GM13977 (cell line): ENCODE measurements around the gene TRAPPC10.
A peak's percentile ranks its signal among the peaks of the same experiment; 100 is the strongest.

ENCODE experiments used
- DNase-seq: peaks from one replicate; pipeline ENCODE4 v3.0.0; 2012; ENCODE audit warnings: low spot score
- CTCF ChIP-seq: IDR thresholded peaks from 2 replicates; pipeline ENCODE4 v1.5.1; 2012; ENCODE audit warnings: mild to moderate bottlenecking, control low read depth; ENCODE audit not compliant: insufficient read depth; ENCODE audit errors: extremely low read depth, missing control alignments
- in situ Hi-C: fragments of 300-500 bp; cut with MboI; formaldehyde crosslinking; loops from one replicate; pipeline ENCODE4 v1.12.0; 2022; ENCODE audit warnings: low sequenced_read_pairs, low pct_unique_long_range_greater_than_20kb, mixed read lengths, inconsistent platforms; ENCODE audit not compliant: unreplicated experiment

The TRAPPC10 gene

DNA sequence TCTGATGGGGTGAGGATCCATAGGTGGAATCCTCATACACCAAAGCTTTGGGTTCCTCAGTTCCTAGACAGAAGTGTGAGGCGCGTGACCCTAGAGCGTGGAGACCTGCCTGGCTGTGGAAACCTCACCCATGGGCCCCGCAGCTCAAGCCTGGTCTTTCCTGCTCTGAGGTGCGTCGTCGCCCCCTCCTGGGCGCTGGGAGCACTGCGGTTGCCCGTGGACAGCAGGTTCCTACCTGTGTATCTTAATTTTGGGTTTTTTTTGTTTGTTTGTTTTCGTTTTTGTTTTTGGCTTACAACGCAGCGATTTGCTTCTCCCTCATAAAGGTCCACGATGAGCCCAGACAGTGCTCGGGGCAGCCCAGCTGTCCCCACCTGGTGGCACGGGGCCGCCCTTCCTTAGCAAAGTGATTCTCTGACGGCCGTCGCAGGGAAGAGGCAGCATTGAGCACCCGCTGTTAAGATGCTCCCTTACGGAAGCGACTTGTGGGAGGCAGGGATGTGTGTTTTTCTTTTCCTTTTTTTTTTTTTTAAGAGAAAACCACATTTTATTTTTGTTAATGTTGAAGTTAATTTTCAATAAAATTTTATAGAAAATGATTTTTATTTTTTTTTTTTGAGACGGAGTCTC is 36.5 kb upstream of the TRAPPC10 start:
- in situ Hi-C loops = no loop called here
- TF ChIP-seq CTCF = peak; percentile 95
- peak; percentile 90 for DNase-seq

DNA sequence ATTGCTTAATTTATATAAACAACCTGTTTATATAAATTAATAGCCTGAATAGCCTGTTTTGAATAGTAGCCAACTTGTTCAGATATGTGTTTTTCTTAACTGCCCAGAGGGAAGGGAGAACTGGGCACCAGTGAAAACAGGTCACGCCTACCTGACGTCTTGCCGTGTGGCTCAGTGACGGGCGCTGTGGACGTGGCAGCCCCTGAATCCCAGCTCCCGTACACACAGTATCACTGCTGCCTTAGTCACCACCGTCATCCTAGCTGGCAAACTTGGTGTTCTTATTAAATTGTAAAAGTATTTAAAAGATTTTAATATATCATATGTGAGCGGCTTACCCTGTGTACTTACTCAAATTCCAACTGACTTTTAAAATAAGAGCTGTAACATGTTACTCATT is 35.4 kb upstream of the TRAPPC10 start:
- no peak for DNase-seq
- in situ Hi-C loops = no loop called here
- TF ChIP-seq CTCF = no peak

GRCh38 chr21:43978060-43978459 is 34.0 kb upstream of the TRAPPC10 start:
- in situ Hi-C loops = no loop called here
- no peak for TF ChIP-seq CTCF

DNA sequence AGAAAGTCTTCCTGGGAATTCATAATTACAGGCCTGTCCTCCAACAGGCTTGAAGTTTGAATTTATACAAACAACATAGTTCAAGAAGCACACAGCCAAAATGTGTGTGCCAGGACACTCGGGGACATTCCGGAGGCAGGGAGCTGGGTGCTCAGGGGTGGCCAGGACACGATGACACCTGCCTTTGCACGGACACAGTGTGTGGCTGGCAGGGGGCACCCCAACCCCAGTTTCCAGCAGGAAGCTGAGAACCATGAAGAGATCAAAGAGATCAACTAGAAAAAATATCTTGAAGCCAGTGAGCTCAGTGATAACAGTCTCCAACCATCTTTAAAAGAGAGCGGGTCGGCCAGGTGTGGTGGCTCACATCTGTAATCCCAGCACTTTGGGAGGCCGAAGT is 32.5 kb upstream of the TRAPPC10 start:
- no peak for TF ChIP-seq CTCF
- in situ Hi-C loops = no loop called here
- DNase-seq = no peak

More at GRCh38 chr21:43978060-43978459, 34.0 kb upstream of the TRAPPC10 start:
- DNase-seq = no peak

DNA sequence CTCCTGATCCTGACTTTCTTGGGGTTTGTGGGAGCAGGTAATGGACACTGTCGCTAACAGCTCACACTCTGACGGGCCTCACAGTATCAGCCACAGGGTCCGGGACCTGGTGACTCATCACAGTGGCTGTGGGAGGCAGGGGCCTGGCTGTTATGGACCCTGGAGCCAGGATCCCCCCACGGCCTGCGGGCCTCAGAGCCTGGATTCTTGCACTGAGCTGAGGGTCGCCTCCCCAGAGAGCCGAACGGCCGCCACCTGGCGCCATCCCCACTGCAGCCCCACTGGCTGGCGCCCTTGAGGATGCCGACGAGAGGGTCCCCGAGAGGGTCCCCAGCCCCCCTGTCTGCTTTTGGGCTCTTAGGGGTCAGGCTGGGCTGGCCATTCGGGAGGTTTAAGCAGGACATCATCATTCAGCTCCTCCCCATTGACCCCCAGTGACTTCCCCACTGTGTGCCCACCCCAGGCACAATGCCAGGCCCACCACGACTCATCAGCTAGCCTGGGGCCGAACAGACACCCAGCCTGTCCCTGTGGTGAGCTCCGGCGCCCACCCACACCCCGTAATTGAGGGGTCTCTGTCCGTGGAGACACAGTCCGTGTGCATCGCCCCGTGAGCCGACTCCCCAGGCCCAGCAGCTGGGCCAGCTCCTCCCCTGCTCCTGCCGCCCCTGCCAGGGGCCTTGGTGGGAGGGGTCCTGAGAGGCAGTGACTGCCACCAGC is 30.8 kb upstream of the TRAPPC10 start:
- TF ChIP-seq CTCF = no peak
- in situ Hi-C loops = no loop called here
- DNase-seq = no peak

DNA sequence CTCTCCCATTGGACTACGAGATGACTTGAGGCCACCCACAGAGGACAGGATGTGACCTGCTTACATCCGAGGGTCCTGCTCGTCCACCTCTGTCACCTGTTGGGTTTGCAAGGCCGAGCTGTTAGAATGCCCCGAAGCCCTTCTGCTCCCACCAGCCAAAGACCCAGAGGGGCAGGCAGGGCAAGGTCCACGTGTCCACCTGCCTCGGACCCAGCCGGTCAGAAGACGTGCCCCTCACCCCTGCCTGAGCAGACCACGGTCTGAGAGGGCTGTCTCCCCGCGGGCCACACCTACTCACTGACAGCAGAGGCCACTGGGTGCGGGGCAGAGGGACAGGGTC is 30.3 kb upstream of the TRAPPC10 start:
- DNase-seq = no peak
- TF ChIP-seq CTCF = no peak
- in situ Hi-C loops = no loop called here
